Panc1 (cell line): Measurements from ENCODE around the gene GIN1. TPM values are rescaled to one million over a fixed set of nuclear protein-coding genes. Genes with fewer than 3 reads are reported as not detected.

Experiments used
- ATAC-seq: fragments of 200-7000 bp; cut with Tn5 transposase; 2 replicates; pipeline ENCODE4 v1.9.1; 2020; ENCODE audit warnings: mild to moderate bottlenecking, moderate library complexity
- BruUV-seq: library from RNA; stranded (reverse); fragments of 400-500 nt; replicated peaks from 2 replicates; lab custom pipeline; 2021; lab: Mats Ljungman, UMichigan
- CTCF ChIA-PET: fragments of 300-600 bp; sonication (Branson Sonifier 250); formaldehyde crosslinking; loops from one replicate; lab custom pipeline; 2022; ENCODE audit warnings: antibody characterized with exemption; lab: Charles Lee
- POLR2A ChIA-PET: fragments of 300-600 bp; sonication (Branson Sonifier 250); formaldehyde crosslinking; loops from one replicate; lab custom pipeline; 2022; ENCODE audit warnings: antibody characterized with exemption; lab: Charles Lee
- DNase-seq: peaks from one replicate; pipeline ENCODE4 v3.0.0-alpha.2; 2010; ENCODE audit warnings: low read depth, low spot score
- H3K27ac ChIP-seq: 2 replicates; pipeline ENCODE4 v1.5.1; 2011; ENCODE audit warnings: mild to moderate bottlenecking, low read length, inconsistent platforms
- H3K27me3 ChIP-seq: fragments of 200-500 bp; sonication (Bioruptor generic); 2 replicates; pipeline ENCODE4 v1.6.0; 2014; ENCODE audit warnings: low read length, inconsistent platforms; ENCODE audit not compliant: control insufficient read depth, insufficient read depth
- H3K36me3 ChIP-seq: fragments of 200-500 bp; sonication (Bioruptor generic); 2 replicates; pipeline ENCODE4 v1.5.1; 2014; ENCODE audit warnings: inconsistent platforms, mild to moderate bottlenecking, low read length, moderate library complexity; ENCODE audit not compliant: control insufficient read depth, insufficient read depth
- H3K4me1 ChIP-seq: 2 replicates; pipeline ENCODE4 v1.5.1; 2011; ENCODE audit warnings: inconsistent platforms, mild to moderate bottlenecking, low read length, moderate library complexity; ENCODE audit not compliant: control insufficient read depth, insufficient read depth
- H3K4me3 ChIP-seq, 2 experiments: 2 replicates each; pipeline ENCODE4 v1.5.1; 2011 to 2012; ENCODE audit warnings: low read depth in 2 of 2, low read length in 2 of 2, mild to moderate bottlenecking in 2 of 2, inconsistent platforms in 1 of 2, moderate library complexity in 1 of 2
- H3K9me3 ChIP-seq: fragments of 200-500 bp; sonication (Bioruptor generic); 2 replicates; pipeline ENCODE4 v1.5.1; 2014; ENCODE audit warnings: low read depth, mild to moderate bottlenecking, inconsistent platforms, low read length, moderate library complexity; ENCODE audit not compliant: control insufficient read depth, insufficient read depth
- POLR2AphosphoS5 ChIP-seq: IDR thresholded peaks from 2 replicates; pipeline ENCODE4 v1.6.1; 2012; ENCODE audit warnings: mild to moderate bottlenecking, low read depth, low read length, moderate library complexity
- SIN3A ChIP-seq: IDR thresholded peaks from 2 replicates; pipeline ENCODE4 v1.6.1; 2012; ENCODE audit warnings: low read depth, mild to moderate bottlenecking, low read length, moderate library complexity, borderline replicate concordance; ENCODE audit not compliant: insufficient read depth
- TCF7L2 ChIP-seq: IDR thresholded peaks from 2 replicates; pipeline ENCODE4 v1.6.1; 2011; ENCODE audit warnings: mild to moderate bottlenecking, low read depth, low read length, inconsistent platforms
- in situ Hi-C: cut with HindIII; loops from 2 replicates; pipeline ENCODE4 v1.10.0; 2016; ENCODE audit warnings: low sequenced_read_pairs, low pct_unique_long_range_greater_than_20kb
- intact Hi-C: fragments of 100-400 bp; cut with micrococcal nuclease; formaldehyde crosslinking; loops from one replicate; pipeline ENCODE4 v1.10.0; 2022; ENCODE audit not compliant: unreplicated experiment
- total RNA-seq: library from RNA; stranded (reverse); gene quantifications from one replicate; pipeline ENCODE4 v1.2.1, GENCODE V29; 2021; ENCODE audit not compliant: unreplicated experiment
- TF ChIP-seq, protein P1 (sequence below), 2 experiments: IDR thresholded peaks; 2 replicates each; pipeline ENCODE4 v1.6.1; 2011 to 2012; ENCODE audit warnings: low read depth in 2 of 2, control low read depth in 1 of 2, low read length in 1 of 2, mild to moderate bottlenecking in 1 of 2, moderate library complexity in 1 of 2; ENCODE audit not compliant: insufficient read depth in 1 of 2
- TF ChIP-seq, protein P2 (sequence below): fragments of 450-650 bp; IDR thresholded peaks from 2 replicates; pipeline ENCODE4 v1.5.1; 2017; ENCODE audit warnings: mild to moderate bottlenecking

GIN1 gene
- total RNA-seq, 1 experiment from 2014 or later: 4.5 TPM

DNA sequence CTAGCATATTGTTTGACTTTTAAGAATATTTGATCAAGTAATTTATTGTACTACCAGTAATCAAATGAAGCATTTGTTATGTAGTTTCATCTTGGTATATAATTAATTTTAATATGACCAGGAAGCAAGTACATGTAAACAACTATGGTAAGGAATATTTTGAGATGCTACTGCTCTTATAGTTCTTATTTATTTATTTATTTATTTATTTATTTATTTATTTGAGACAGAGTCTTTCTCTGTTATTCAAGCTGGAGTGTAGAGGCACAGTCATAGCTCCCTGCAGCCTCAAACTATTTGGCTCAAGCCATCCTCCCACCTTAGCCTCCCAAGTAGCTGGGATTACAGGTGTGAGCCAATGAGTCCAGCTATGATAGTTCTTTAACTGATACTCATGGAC, 8.3 kb upstream of the GIN1 start:
- in situ Hi-C loops: no loop called here
- ChIA-PET CTCF (no interaction called here), POLR2A (no interaction called here)
- no peaks in the 10 kb centered on the region for H3K4me1 ChIP-seq
- BruUV-seq: no TSS peak
- H3K4me3 ChIP-seq: no peak overlapping the region
- no peak overlapping the region for H3K27ac ChIP-seq
- no peaks in the 10 kb centered on the region for H3K27me3 ChIP-seq
- DNase-seq: no peak
- H3K36me3 ChIP-seq: no peaks in the 10 kb centered on the region
- intact Hi-C loops: loop anchor here (10.0 kb wide), 1 partner anchor 343 kb away; no protein-coding TSS in a partner anchor
- ATAC-seq: no peak
- TF ChIP-seq TCF7L2 (no peak), SIN3A (no peak), POLR2AphosphoS5 (no peak)
- TF ChIP-seq, protein P1, sequence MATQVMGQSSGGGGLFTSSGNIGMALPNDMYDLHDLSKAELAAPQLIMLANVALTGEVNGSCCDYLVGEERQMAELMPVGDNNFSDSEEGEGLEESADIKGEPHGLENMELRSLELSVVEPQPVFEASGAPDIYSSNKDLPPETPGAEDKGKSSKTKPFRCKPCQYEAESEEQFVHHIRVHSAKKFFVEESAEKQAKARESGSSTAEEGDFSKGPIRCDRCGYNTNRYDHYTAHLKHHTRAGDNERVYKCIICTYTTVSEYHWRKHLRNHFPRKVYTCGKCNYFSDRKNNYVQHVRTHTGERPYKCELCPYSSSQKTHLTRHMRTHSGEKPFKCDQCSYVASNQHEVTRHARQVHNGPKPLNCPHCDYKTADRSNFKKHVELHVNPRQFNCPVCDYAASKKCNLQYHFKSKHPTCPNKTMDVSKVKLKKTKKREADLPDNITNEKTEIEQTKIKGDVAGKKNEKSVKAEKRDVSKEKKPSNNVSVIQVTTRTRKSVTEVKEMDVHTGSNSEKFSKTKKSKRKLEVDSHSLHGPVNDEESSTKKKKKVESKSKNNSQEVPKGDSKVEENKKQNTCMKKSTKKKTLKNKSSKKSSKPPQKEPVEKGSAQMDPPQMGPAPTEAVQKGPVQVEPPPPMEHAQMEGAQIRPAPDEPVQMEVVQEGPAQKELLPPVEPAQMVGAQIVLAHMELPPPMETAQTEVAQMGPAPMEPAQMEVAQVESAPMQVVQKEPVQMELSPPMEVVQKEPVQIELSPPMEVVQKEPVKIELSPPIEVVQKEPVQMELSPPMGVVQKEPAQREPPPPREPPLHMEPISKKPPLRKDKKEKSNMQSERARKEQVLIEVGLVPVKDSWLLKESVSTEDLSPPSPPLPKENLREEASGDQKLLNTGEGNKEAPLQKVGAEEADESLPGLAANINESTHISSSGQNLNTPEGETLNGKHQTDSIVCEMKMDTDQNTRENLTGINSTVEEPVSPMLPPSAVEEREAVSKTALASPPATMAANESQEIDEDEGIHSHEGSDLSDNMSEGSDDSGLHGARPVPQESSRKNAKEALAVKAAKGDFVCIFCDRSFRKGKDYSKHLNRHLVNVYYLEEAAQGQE (IDR thresholded peaks at IDR 0.05; ENCODE audit: insufficient read depth in 1 of 2, low read depth in 2 of 2, low read length in 1 of 2): no peak
- TF ChIP-seq, protein P2, sequence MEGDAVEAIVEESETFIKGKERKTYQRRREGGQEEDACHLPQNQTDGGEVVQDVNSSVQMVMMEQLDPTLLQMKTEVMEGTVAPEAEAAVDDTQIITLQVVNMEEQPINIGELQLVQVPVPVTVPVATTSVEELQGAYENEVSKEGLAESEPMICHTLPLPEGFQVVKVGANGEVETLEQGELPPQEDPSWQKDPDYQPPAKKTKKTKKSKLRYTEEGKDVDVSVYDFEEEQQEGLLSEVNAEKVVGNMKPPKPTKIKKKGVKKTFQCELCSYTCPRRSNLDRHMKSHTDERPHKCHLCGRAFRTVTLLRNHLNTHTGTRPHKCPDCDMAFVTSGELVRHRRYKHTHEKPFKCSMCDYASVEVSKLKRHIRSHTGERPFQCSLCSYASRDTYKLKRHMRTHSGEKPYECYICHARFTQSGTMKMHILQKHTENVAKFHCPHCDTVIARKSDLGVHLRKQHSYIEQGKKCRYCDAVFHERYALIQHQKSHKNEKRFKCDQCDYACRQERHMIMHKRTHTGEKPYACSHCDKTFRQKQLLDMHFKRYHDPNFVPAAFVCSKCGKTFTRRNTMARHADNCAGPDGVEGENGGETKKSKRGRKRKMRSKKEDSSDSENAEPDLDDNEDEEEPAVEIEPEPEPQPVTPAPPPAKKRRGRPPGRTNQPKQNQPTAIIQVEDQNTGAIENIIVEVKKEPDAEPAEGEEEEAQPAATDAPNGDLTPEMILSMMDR: no peak
- H3K9me3 ChIP-seq: no peaks in the 10 kb centered on the region

DNA sequence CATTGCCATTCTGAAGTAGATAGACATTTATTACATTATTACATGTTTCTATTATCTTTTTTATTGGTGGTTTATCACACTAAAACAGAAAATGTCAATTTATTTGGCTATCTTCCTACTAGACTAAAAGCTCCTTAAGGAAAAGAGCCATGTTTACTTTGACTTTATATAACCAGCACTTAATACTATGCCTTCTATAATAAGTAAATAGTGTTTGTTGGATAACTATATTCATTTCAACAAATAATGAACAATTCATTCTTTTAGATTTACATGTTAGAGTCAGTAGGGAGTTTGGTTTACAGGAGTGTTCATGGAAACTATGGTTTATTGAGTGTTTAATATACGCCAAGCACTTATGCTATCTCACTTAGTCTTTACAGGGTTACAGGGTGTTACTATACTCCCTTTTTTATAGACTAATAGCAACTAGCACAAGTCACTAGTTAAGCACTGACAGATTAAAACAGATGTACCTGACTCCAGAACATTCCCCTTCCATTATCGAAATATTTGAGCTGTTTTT, 7.4 kb upstream of the GIN1 start:
- intact Hi-C loops: loop anchor here (10.0 kb wide), 1 partner anchor 343 kb away; no protein-coding TSS in a partner anchor
- Histone ChIP-seq H3K27me3 (no peaks in the 10 kb centered on the region), H3K36me3 (no peaks in the 10 kb centered on the region), H3K4me1 (no peaks in the 10 kb centered on the region), H3K27ac (no peak overlapping the region), H3K9me3 (no peaks in the 10 kb centered on the region), H3K4me3 (no peak overlapping the region)
- POLR2A ChIA-PET: interaction anchor here (0.6 kb wide), 1 partner anchor 88 kb away, joined by 4 read pairs; no protein-coding TSS in a partner anchor
- DNase-seq: no peak
- in situ Hi-C loops: no loop called here
- TF ChIP-seq TCF7L2 (no peak), POLR2AphosphoS5 (no peak), SIN3A (no peak)
- BruUV-seq: no TSS peak
- ATAC-seq: no peak
- CTCF ChIA-PET: no interaction called here

DNA sequence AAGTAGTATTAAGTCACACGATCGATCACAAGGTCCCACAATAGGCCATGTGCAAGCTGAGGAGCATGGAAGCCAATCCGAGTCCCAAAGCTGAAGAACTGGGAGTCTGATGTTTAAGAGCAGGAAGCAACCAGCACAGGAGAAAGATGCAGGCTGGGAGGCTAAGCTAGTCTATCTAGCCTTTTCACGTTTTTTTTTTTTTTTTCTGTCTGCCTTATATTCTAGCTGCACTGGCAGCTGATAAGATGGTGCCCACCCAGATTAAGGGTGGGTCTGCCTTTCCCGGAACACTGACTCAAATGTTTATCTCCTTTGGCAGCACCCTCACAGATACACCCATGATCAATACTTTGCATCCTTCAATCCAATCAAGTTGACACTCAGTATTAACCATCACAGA, 6.6 kb upstream of the GIN1 start:
- H3K4me3 ChIP-seq: no peak overlapping the region
- intact Hi-C loops: loop anchor here (10.0 kb wide), 1 partner anchor 342 kb away; no protein-coding TSS in a partner anchor
- ATAC-seq (no peak), DNase-seq (no peak)
- ChIA-PET CTCF (no interaction called here), POLR2A (no interaction called here)
- H3K36me3 ChIP-seq: no peaks in the 10 kb centered on the region
- H3K27me3 ChIP-seq: no peaks in the 10 kb centered on the region
- H3K9me3 ChIP-seq: no peaks in the 10 kb centered on the region
- in situ Hi-C loops: no loop called here
- no TSS peak for BruUV-seq
- no peak overlapping the region for H3K27ac ChIP-seq
- H3K4me1 ChIP-seq: peaks cover 5% of the 10 kb centered on the region; the same call in 1 of the 2 replicates
- TF ChIP-seq SIN3A (no peak), TCF7L2 (no peak), POLR2AphosphoS5 (no peak)
- TF ChIP-seq, protein P2: no peak
